Measurements from ENCODE around the gene ATRAID.

The ATRAID gene

DNA sequence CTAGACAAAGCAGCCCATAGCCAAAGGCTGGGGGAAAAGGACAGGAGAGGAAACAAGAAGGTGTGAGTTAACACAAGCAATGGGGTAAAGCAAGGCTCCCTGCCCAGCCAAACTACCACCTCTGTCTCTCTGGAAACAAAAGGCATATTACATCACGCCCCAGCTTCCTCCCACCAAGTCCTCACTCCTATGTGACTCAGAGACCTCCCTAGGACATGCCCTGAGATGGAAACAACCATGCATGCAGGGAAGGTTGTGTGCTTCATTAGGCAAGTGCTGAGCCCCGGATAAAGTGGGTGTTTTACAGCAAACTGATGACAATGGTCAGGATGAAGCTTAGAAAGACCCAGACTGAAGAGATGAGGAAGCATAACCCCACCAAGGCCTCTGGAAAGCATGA is 9.0 kb upstream of the ATRAID start:
- DNase-seq (ENCODE audit: low spot score), result no peak
- TF ChIP-seq, protein P1, sequence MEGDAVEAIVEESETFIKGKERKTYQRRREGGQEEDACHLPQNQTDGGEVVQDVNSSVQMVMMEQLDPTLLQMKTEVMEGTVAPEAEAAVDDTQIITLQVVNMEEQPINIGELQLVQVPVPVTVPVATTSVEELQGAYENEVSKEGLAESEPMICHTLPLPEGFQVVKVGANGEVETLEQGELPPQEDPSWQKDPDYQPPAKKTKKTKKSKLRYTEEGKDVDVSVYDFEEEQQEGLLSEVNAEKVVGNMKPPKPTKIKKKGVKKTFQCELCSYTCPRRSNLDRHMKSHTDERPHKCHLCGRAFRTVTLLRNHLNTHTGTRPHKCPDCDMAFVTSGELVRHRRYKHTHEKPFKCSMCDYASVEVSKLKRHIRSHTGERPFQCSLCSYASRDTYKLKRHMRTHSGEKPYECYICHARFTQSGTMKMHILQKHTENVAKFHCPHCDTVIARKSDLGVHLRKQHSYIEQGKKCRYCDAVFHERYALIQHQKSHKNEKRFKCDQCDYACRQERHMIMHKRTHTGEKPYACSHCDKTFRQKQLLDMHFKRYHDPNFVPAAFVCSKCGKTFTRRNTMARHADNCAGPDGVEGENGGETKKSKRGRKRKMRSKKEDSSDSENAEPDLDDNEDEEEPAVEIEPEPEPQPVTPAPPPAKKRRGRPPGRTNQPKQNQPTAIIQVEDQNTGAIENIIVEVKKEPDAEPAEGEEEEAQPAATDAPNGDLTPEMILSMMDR (IDR thresholded peaks at IDR 0.05; ENCODE audit: extremely low read depth, insufficient read depth, missing control alignments), result no peak
- in situ Hi-C loops (cut with MboI; ENCODE audit: low pct_unique_long_range_greater_than_20kb, low sequenced_read_pairs, unreplicated experiment), result no loop called here

- in situ Hi-C loops (cut with MboI; ENCODE audit: low pct_unique_long_range_greater_than_20kb, low sequenced_read_pairs, unreplicated experiment), result no loop called here
- no peak for DNase-seq (ENCODE audit: low spot score)
- TF ChIP-seq, protein P1 (IDR thresholded peaks at IDR 0.05; ENCODE audit: extremely low read depth, insufficient read depth, missing control alignments), result no peak
These were observed 8.1 kb upstream of the ATRAID start for GRCh38 chr2:27203741-27204140.

DNA sequence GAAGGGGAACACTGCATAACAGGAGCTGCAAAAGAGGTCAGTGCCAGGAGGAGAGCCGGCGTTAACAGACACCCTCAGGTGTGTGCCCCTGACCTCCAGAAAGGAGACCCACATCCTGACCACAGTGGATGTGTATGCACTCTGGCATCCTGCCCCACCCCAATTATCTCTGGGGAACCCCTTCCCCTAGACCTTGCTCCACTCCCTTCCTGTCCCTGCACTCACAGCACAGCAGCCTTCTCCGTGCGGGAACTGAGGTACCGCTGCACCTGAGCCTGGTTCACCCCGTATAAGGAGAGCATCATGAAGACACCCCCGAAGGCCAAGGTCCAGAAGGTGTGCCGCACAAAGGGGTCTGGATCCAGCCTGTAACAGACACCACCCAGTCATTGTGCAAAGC is 7.3 kb upstream of the ATRAID start:
- in situ Hi-C loops (cut with MboI; ENCODE audit: low pct_unique_long_range_greater_than_20kb, low sequenced_read_pairs, unreplicated experiment), result no loop called here
- TF ChIP-seq, protein P1 (IDR thresholded peaks at IDR 0.05; ENCODE audit: extremely low read depth, insufficient read depth, missing control alignments), result no peak
- DNase-seq (ENCODE audit: low spot score), result no peak

DNA sequence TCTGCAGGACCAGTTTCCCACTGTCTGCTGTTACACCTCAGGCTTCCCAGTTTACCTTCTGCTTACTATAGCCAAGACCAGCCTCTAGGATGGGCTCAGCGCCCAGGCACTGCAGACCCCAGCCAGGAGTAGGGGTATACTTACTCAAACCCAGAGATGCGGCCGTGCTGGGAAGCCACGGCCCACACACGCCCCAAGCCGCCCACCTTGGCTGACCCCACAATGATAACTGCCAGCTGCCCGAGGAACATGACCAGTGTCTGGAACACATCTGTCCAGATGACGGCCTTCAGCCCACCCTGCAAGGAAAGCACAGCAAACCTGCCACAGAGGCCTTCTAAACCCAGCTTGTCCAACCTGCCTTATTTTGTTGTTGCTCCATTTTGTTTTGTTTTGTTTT is 6.6 kb upstream of the ATRAID start:
- no peak for DNase-seq (ENCODE audit: low spot score)
- in situ Hi-C loops (cut with MboI; ENCODE audit: low pct_unique_long_range_greater_than_20kb, low sequenced_read_pairs, unreplicated experiment), result no loop called here
- TF ChIP-seq, protein P1 (IDR thresholded peaks at IDR 0.05; ENCODE audit: extremely low read depth, insufficient read depth, missing control alignments), result no peak

GRCh38 chr2:27206346-27206745 is 5.5 kb upstream of the ATRAID start:
- in situ Hi-C loops (cut with MboI; ENCODE audit: low pct_unique_long_range_greater_than_20kb, low sequenced_read_pairs, unreplicated experiment), result no loop called here
- no peak for DNase-seq (ENCODE audit: low spot score)
- TF ChIP-seq, protein P1 (IDR thresholded peaks at IDR 0.05; ENCODE audit: extremely low read depth, insufficient read depth, missing control alignments), result no peak

GRCh38 chr2:27208486-27209050 is 3.3 kb upstream of the ATRAID start:
- in situ Hi-C loops (cut with MboI; ENCODE audit: low pct_unique_long_range_greater_than_20kb, low sequenced_read_pairs, unreplicated experiment), result no loop called here
- no peak for DNase-seq (ENCODE audit: low spot score)
- TF ChIP-seq, protein P1 (IDR thresholded peaks at IDR 0.05; ENCODE audit: extremely low read depth, insufficient read depth, missing control alignments), result no peak
